GM18909 (cell line): ENCODE results near the gene SDF2L1.
"Not testable (repeated sequence)": the region's sequence is repeated elsewhere in the genome, so short reads cannot be mapped to it uniquely, and the experiment has no call there.

Experiments used
- ATAC-seq: cut with Tn5 transposase; IDR thresholded peaks from one replicate; pipeline ENCODE4 v1.9.1; 2021; ENCODE audit warnings: mild to moderate bottlenecking; ENCODE audit not compliant: unreplicated experiment, poor library complexity

The SDF2L1 gene

GRCh38 chr22:21635771-21636510 lies 6.2 kb upstream of the SDF2L1 start:
- no peak for ATAC-seq

DNA sequence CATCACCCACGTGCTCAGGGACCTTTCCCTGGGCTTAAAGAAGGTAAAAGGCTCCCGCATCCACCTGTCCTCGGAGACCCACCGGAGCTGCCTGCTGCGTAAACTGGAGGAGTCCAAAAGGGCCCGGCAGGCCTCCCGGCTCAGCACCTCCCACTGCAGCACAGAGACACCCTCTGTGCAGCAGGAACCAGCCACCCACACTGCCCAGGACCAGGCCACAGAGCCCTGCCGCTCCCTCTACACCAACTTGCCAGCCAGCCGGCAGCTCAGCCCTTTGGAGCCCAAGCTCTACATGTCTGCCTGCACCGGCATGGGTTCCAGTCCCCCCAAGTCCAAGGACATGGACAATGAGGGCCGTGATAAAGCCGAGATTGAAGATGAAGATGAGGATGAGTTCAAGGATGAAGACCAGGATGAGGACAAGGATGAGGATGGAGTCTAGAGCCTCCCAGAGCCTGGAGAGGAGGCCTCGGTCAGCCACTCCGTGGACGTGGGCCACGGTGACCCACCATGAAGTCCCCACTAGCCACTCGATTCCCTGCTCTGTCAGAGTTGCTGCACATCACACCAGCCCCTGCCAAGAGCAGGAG lies 5.4 kb upstream of the SDF2L1 start:
- ATAC-seq = no peak

- not testable (repeated sequence) for ATAC-seq
Observed at GRCh38 chr22:21637450-21637849, 4.7 kb upstream of the SDF2L1 start.

DNA sequence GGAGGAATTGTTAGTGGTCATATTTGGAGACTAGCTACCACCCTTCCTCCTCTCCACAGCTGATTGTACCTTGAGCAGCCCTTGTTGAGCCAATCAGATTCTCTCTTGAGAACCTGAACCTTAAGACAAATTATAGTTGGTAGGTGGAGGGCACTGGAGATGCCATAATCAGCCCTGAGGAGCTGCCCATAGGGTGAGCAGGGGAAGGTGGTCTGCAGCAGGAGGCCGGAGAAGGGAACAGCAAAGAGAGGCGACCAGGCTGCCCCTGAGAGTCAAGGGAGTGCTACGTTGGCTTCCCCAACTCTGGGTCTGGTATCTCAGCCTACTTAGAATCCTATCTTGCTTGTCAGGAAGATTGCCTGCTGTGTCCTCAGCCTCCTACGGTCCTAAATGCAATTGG lies 2.7 kb upstream of the SDF2L1 start:
- no peak for ATAC-seq

- ATAC-seq = no peak
Observed at GRCh38 chr22:21640810-21641209, 1.3 kb upstream of the SDF2L1 start.

DNA sequence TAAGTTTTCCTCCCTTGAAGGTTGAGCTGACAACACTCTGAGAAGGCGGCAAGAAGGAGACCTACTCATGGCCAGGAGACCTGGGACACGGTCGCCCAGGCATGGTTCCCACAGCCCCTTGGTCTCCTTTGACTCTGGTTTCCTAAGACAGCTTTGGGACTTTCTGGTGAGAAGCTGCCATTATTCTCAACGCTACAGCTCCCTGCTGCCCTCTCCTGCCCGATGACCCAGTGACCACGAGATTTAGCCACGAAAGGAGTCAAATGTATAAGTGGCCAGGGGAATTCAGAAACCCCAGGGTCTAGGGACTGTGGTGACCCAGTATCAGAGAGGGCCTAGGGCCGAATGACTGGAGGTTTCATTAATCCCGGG lies 699 bp upstream of the SDF2L1 start:
- peak; percentile 2 for ATAC-seq

GRCh38 chr22:21642584-21643448 lies 714 bp downstream of the SDF2L1 start:
- ATAC-seq = peak; percentile 20

DNA sequence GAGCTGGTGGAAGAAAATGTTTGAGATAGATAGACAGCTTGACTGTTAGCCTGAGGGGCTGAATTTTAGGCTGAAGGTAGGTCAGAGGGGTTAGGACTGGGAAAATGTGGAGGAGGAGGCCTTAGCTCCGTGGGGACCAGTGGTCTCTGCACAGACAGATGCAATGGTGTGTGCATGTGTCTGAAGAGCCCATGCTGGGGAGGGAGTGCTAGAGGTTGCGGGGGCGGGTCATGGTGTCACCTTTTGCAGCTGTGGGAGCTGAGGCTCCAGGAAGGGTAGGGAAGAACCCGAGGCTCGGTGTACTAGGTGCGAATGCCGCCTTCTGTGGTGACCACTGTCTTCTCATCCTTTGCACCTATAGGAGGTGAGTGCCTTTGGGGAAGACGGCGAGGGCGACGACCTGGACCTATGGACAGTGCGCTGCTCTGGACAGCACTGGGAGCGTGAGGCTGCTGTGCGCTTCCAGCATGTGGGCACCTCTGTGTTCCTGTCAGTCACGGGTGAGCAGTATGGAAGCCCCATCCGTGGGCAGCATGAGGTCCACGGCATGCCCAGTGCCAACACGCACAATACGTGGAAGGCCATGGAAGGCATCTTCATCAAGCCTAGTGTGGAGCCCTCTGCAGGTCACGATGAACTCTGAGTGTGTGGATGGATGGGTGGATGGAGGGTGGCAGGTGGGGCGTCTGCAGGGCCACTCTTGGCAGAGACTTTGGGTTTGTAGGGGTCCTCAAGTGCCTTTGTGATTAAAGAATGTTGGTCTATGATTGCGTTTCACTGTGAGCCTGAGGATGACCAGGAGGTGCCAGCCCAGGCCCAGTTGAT lies 1.6 kb downstream of the SDF2L1 start:
- no peak for ATAC-seq

GRCh38 chr22:21645513-21645912 lies 3.4 kb downstream of the SDF2L1 start:
- not testable (repeated sequence) for ATAC-seq

DNA sequence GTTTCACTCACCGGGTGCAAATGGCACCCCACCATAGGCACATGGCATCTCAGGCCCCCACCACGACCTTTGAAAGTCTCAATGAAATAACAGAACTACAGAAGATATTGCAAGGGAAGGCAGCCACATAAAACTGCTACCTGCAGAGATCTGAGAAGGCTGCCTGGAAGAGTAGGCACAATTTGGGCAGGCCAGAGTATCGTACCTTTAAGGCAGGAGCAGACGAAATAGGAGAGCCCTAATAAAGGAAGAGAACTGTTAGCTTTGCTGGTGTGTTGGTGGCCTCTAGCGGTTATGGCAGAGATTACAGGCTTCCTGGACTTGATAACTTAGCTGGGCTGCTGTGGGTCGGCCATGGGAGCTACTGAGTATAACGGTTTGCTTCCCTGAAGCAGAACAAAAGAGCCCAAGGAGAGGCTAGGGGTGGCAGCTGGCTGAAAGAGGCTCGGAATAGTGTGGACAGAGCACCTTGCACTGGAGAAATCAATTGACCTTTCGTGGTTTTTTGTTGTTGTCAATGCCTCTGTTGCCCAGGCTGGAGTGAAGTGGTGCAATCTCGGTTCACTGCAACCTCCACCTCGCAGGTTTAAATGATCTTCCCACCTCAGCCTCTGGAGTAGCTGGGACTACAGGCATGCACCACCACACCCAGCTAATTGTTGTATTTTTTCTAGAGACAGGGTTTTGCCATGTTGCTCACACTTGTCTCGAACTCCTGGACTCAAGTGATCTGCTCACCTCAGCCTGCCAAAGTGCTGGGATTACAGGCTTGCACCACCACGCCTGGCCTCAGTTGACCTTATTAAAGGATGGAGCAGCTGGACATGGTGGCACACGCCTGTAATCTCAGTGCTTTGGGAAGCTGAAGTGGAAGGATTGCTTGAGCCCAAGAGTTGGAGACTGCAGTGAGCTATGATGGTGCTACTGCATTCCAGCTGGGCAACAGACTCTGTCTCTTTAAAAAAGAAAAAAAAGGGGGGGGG lies 4.8 kb downstream of the SDF2L1 start:
- no peak for ATAC-seq

GRCh38 chr22:21650280-21650679 lies 8.2 kb downstream of the SDF2L1 start:
- ATAC-seq = no peak

GRCh38 chr22:21650823-21651520 lies 8.9 kb downstream of the SDF2L1 start:
- ATAC-seq = no peak

GRCh38 chr22:21651521-21652009 lies 9.5 kb downstream of the SDF2L1 start:
- peak; percentile 20 for ATAC-seq

DNA sequence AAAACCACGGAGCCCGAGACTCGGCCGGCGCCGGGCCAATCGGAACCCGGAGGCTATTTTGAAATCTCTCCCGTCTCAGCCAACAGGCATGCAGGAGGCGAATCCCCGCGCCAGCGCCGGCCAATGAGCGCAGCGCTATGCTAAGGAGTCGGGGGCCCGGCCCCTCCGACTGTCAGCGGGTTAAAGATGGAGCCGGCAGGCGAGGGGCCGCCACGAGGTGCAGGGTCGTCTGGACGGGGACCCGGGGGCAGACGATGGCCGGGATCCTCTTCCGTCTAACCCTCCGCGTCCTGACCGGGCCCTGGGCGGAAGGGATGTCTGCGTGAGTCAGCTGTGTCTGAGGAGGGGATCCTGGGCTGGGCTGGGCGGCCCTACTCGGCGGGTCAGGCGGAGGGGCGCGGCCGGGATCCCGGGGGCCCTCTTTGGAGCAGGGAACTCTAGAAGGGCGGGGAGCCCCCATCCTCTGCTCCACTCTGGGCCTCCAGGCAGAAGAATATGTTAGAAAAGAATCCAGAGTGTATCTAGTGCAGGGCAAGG lies 10.0 kb downstream of the SDF2L1 start:
- peak; percentile 89 for ATAC-seq

DNA sequence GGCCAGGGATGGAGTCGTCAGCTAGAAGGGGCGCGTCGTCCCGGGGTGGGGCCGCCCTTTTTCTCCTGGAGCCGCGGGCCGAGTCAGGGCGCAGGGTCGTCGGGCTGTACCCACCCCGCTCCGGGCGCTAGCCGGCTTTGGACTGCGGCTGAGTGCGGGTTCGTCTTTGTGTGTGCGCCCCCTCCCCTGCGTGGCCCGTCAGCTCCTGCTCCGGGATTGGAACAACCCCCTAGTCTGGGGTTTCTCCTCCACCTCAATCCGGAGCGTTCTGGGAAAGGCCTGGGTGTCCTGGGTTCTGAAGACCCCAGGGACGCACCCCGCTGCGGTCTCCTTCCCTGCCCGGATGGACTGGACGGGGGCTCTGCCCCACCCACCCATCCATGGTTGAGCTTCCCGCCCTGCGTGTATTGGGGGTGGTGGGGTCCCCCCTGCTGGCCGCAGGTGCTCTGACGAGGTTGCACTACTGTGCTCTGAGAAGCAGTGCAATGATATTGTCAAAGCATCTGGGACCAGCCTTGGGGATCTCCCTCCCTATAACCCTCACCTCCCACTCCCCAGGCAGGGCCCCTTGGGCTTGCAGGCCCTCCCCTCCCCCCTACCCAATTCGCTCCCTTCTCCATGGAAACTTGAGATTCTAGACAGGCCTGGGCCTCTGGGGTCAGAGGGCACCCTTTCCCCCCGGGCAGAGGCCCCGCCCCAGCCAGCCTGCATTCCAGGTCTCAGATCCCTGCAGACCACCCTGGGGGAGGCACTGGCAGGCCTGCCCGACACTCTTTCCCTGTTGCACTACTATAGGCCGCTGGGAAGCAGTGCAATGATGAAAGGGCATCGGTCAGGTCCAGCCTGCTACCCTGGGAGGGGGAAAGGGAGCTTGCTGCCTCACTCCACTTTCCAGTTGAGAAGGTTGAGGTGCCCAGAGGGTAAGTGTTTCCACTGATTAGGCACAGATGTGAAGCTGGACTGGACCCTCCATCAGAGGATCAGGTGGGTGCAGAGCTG lies 10.7 kb downstream of the SDF2L1 start:
- no peak for ATAC-seq

DNA sequence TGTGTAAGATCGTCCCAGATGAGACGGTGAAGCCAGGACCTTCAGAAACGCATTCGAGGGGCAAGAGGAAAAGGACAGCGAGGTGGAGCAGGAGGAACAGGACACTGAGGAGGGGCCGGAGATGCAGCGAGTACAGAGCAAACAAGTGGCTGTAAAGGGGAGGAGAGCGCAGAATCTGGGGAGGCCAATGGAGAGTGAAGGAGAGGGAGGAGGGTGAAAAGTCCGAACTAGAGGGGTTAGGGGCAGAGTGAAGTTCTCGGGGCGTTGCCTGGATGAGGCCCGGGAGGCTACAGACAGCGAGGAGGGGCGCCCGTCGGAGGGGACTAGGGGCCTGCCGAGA lies 14.9 kb downstream of the SDF2L1 start:
- no peak for ATAC-seq

DNA sequence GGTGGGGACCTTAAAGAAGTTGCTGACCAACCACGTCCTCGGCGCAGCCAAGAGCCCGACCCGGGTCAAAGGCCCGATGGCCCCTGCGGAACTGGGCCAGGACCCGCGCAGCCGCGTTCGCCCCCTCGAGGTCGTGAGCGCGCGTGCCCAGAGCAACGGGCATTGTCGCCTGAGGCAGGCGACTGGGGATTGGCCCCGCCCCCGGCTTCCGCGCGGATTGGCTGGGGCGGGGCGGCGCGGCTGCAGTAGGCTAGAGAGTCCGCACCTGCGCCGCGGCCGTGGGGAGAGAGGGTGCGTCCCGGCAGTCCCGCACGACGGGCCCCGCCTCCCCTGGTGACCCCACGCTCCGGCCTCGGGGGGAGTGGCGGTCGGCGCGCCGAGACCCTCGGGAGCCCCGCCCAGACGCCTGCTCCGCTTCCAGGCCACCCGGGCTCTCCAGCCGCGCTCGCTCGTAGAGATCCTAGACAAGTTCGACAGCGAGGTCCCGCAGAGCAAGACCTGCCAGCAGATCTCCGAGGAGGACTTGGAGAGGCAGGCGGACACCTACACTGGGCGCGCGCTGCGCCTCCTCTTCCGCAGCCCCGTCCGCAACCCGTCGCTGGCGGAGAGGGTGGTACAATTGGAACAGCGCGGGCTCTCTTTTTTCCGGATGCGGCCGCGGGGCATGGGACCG lies 15.4 kb downstream of the SDF2L1 start:
- peak; percentile 77 for ATAC-seq
